Epithelial cell of esophagus (primary cell): ENCODE measurements around the gene FMNL1.

Source experiments
- DNase-seq: peaks from one replicate; pipeline ENCODE4 v3.0.0; 2010; ENCODE audit warnings: low read depth
- H3K4me3 ChIP-seq: 2 replicates; pipeline ENCODE4 v1.5.1; 2011; ENCODE audit warnings: mild to moderate bottlenecking, low read length, control low read depth
- TF ChIP-seq, protein P1 (sequence below): IDR thresholded peaks from 2 replicates; pipeline ENCODE4 v1.5.1; 2011; ENCODE audit warnings: low read depth, mild to moderate bottlenecking, low read length, control low read depth, inconsistent platforms; ENCODE audit not compliant: insufficient read depth; ENCODE audit errors: missing control alignments

FMNL1 gene

DNA sequence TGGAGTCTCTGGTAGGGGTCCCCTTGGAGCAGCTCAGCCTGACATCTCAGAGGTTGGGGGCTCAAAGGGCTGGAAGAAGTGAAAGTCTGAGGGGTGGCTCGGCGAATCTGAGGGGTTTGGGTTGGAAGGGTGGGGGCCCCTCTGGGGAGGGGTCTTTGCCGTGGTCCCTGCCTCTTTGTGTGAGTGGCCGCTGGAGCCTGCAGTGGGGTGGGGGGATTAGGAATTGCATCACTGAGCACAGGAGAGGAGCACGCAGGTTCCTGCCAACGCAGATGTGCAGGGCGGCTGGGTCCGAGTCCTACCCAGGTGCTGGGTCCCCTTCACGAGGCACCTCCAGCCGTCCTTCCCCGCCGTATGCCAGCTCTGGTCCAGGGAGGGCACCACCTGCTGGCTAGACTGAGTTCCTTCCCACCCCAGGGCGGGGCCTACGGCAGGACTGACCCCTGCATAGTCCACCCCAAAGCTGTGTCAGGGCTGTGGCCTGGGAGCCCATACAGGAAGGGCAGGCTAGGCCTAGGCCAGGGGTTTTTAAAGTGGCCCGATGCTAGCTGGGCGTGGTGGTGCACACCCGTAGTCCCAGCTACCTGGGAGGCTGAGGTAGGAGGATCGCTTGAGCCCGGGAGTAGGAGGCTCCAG lies 9.9 kb downstream of the FMNL1 start:
- no peak for DNase-seq
- TF ChIP-seq, protein P1, sequence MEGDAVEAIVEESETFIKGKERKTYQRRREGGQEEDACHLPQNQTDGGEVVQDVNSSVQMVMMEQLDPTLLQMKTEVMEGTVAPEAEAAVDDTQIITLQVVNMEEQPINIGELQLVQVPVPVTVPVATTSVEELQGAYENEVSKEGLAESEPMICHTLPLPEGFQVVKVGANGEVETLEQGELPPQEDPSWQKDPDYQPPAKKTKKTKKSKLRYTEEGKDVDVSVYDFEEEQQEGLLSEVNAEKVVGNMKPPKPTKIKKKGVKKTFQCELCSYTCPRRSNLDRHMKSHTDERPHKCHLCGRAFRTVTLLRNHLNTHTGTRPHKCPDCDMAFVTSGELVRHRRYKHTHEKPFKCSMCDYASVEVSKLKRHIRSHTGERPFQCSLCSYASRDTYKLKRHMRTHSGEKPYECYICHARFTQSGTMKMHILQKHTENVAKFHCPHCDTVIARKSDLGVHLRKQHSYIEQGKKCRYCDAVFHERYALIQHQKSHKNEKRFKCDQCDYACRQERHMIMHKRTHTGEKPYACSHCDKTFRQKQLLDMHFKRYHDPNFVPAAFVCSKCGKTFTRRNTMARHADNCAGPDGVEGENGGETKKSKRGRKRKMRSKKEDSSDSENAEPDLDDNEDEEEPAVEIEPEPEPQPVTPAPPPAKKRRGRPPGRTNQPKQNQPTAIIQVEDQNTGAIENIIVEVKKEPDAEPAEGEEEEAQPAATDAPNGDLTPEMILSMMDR, result no peak
- no peak overlapping the region for H3K4me3 ChIP-seq

DNA sequence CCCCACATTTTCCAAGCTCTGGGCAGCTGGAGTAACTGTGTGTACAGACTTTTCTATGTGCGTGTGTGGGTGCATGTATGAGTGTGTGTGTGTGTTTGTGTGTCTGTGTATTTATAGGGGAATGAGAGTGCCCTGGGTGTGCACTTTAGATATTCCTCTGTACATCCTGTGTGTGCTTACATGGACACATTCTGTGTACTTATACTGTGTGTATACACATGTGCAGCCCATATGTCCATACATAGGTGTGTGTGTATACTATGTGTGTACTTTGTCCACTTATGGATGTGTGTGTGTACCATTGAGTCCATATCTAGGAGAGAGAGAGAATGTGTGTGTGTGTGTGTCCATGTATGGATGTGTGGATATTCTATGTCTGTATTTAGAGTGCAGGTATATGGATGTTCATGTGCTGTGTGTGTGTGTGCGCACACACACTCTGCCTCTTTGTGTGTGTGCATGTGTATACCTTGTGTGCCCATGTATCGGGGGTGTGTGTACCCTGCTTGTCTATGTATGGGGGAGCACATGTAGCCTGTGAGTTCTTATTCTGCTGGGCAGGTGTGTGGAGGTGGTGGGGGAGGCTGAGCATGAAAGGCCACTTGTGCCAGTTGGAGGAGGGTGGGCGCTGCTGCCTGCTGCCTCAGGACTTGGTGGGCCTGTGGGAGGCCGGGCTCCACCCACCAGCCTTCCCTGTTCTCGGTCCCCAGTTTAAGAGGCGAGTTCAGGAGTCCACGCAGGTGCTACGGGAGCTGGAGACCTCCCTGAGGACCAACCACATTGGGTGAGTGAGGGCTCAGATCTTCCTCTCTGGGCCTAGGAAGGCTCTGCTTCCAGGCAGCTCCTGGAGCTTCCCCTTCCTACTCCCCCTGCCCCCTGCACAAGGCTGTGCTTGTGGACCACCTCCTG lies 11.1 kb downstream of the FMNL1 start:
- no peak overlapping the region for H3K4me3 ChIP-seq
- TF ChIP-seq, protein P1, result no peak
- DNase-seq, result no peak

DNA sequence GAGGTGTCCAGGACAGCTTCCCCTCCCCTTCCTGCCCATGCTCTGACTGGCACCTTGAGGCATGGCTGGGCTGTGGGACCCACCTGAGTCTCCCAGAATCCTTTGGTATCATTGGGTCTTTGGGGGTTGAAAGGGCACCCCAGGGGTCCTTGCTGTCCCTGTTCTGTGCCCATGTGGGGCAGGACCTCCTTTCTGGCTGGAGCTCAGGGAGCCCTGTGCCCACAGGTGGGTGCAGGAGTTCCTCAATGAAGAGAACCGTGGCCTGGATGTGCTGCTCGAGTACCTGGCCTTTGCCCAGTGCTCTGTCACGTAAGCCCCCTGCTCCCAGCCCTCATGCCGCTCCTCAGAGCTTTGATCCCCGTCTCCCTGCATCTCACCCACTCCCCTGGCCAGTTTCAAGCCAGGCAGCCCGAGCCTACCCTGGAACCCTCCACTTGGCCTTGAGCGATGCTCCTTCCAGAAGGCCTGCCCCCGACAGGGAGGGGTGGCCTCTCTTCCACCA lies 11.8 kb downstream of the FMNL1 start:
- H3K4me3 ChIP-seq, result no peak overlapping the region
- TF ChIP-seq, protein P1, result no peak
- DNase-seq, result no peak

DNA sequence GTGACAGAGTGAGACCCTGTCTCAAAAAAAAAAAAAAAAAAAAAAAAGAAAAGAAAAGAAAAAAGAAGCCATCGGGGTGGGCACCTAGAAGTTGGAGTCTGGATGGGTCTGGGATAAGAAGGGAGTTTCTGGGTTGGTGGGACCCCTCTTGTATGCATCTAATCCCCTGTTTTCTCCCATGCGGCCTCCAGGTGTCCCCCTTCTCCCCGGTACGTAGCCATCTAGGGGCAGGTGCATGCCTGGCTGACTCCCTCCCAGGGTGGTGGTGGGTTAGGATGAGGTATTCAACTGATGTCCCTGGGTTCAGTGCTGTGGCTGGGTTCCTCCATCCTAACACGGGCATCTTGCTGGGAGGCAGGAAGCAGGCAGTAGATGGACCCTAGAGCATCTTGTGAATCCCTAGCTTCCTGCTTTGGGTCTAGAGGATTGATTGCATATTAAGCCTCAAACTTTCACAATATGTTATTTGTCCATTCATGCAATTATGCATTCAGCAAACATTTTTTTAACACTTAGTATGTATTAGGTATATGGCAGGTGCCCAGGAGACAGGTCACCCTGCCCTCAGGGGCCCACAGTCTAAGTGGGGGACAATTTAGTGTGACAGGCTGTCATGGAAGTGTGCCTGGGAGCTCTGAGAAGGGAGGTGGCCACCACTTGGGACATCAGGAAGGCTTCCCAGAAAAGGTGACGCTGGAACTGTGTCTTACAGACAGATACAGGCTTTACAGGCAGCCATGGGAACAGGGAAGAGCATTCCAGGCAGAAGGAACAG lies 13.1 kb downstream of the FMNL1 start:
- no peak overlapping the region for H3K4me3 ChIP-seq
- DNase-seq, result peak; percentile 18
- TF ChIP-seq, protein P1, result peak; percentile 30

DNA sequence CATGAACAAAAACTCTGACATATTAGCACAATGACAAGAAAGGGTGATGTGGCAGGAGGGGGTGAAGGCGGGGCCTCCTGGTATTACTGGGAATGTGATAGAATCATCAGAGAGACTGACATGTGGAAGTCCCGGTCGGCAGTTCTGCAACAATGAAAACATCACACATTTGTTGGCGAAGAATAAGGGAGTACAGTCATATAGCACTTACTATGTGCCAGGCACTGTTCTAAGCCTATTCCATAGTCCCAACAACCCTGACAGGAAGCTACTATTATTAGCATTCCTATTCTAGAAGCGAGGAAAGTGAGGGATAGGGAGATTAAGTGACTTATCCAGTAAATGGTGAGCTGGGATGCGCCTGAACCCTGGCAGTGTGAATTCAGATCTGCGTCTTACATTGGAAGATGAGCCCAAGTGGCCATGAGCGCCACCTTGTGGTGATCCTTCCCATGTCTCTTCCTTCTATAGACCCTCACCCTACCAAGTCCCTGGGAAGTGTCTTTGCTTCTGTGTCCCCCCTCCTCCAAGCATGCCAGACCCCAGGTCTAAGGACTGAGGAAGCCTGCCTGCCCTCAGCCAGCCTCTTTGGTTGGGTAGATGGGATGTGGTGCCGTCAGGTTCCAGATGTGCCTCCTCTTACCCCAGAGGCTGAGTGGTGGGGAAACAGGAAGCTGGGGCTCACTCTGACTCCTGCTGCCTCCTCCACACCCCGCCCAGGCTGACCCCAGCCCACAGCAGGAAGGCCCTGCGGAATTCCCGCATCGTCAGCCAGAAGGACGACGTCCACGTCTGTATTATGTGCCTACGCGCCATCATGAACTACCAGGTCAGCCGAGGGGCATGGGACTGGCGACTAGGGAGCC lies 14.0 kb downstream of the FMNL1 start:
- H3K4me3 ChIP-seq, result no peak overlapping the region
- TF ChIP-seq, protein P1, result peak; percentile 90
- DNase-seq, result peak; percentile 83

DNA sequence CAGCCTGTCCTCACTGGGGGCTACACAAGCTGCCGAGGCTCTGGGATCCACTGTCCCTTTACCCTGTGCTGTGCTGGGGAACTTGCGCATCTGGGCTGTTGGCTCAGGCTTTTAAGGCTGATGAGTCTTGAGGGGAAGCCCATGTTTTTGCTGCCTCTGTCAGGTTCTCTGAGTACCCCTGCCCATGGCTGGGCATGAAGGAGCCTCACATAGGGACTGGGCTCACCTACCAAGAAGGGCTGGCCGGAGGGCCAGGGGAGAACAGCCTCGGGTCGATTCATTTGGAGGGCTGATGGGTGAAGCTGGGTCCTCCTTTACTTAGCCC lies 14.6 kb downstream of the FMNL1 start:
- DNase-seq, result no peak
- H3K4me3 ChIP-seq, result no peak overlapping the region
- TF ChIP-seq, protein P1, result no peak
